IPS DF 4.7 (cell line): Measurements from ENCODE around the gene IFITM2.
"Not testable (repeated sequence)": the region's sequence is repeated elsewhere in the genome, so short reads cannot be mapped to it uniquely, and the experiment has no call there.

Source experiments
- DNase-seq: peaks from one replicate; pipeline ENCODE4 v3.0.0-alpha.2; 2013; ENCODE audit warnings: low spot score; ENCODE audit errors: extremely low read depth

Gene IFITM2

DNA sequence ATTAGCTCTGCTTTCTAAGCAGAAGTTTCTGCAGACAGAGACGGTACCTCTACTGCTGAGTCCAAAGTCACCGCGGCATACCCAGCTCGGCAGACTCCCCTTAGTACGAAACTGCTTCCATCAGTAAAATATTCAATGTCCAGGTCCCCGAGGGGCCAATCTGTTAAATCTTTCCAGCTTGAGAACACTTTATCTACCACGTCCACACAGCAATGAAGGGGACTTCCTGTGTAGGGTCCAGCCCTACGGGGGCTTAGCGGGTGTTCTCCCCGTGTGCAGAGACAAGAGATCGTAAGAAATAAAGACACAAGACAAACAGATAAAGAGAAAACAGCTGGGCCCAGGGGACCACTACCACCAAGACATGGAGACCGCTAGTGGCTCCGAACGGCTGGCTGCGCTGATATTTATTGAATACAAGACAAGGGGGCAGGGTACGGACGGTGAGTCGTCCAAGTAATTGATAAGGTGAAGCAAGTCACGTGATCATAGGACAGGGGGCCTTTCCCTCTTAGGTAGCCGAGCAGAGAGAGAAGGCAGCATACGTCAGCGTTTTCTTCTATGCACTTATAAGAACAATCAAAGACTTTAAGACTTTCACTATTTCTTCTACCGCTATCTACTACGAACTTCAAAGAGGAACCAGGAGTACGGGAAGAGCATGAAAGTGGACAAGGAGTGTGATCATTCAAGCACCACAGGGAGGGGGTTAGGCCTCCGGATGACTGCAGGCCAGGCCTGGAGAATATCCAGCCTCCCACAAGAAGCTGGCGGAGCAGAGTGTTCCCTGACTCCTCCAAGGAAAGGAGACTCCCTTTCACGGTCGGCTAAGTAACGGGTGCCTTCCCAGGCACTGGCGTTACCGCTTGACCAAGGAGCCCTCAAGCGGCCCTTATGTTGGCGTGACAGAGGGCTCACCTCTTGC lies 17.2 kb downstream of the IFITM2 start:
- DNase-seq: not testable (repeated sequence)

- no peak for DNase-seq
Measured at GRCh38 chr11:325796-326591, 18.4 kb downstream of the IFITM2 start.

DNA sequence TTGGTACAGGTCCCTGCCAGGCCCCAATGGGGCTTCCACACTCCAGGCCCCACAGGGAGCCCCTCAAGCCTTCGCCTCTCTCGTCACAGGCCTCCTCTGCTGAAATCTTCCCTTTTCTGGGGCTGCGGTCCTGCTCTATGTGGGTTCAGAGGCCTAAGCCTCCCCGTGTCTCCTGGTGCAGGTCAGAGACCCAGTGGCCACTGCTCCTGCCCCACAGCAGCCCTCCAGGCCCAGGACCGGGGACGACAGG lies 18.9 kb downstream of the IFITM2 start:
- DNase-seq: no peak

DNA sequence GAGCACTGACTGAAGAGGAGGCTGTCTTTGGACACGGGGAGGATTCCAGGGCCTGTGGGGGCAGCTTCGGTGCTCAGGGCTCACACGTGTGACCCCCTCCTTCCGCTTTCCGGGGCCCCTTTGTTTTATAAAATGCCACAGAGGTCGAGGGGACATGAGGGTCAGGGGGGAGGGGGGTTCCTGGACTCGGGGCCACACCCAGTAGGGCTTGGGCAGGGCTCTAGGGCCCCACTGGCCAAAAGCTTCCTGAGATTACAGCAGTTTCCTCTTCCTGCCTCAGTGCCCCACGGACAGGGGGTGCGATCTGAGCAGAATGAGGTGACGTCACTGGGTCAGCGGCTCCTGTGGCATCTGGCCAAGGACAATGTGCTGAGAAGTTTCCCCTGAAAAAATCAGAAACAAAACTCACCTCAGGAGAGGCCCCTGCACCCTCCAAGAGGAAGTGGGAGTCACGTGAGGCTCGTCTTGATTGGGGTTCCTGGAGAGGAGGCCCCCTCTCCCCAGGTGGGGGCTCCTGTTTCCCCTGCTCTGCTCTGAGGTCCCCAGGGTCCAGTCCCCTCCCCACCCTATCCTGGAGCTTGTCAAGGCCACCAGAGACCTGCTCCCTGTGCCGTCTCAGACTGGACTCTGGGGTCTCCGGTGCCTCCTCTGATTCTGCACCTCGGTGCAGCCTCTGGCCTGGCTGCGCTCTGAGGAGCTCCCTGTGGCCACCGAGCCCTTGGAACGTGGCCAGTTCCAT lies 19.4 kb downstream of the IFITM2 start:
- DNase-seq: no peak

GRCh38 chr11:327581-327923 lies 19.9 kb downstream of the IFITM2 start:
- no peak for DNase-seq

DNA sequence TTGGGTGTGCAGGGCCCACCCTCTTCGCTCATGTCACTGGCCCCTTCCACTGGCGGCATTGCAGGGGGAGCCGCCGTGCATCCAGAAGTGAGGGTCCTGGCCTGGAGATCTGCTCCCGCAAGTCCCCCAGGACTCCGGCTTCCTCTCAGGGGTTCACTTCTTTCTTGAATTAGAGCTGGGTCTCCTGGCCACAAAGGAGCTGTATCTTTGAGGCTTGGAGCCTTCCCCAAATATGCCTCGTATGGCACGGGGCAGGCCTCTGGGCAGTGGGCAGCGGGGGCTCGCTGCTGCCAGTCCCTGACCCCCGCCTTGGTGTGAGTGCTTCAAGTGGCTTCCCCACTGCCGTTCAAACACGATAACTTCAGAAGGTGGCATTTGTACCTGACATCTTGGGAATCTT lies 20.4 kb downstream of the IFITM2 start:
- DNase-seq: no peak

GRCh38 chr11:328516-329100 lies 21.0 kb downstream of the IFITM2 start:
- not testable (repeated sequence) for DNase-seq

- DNase-seq: no peak
Measured at GRCh38 chr11:329886-330253, 22.3 kb downstream of the IFITM2 start.

DNA sequence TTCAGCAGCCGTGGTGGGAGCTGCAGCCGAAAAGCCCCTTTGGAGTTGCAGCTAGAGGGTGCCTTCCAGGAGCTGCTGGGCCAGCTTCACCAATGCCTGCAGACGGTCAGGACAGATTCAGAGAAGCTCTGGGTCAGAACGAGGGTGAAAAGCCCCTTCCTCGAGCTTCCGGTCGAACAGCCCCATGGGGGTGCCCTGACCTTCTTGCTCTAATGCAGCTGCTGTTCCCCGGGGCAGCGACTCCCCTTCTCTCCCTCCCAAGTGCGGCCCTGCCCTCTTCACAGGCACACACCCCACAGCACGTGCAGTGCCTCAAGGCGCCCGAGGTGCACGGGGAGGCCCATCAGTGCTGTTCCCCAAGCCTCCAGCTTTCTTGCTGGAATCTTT lies 22.7 kb downstream of the IFITM2 start:
- DNase-seq: no peak

- DNase-seq: no peak
Measured at GRCh38 chr11:330694-331357, 23.2 kb downstream of the IFITM2 start.

- DNase-seq: no peak
Measured at GRCh38 chr11:331358-332060, 23.9 kb downstream of the IFITM2 start.

- DNase-seq: no peak
Measured at GRCh38 chr11:332651-333480, 25.2 kb downstream of the IFITM2 start.

GRCh38 chr11:333616-334263 lies 26.1 kb downstream of the IFITM2 start:
- DNase-seq: not testable (repeated sequence)

DNA sequence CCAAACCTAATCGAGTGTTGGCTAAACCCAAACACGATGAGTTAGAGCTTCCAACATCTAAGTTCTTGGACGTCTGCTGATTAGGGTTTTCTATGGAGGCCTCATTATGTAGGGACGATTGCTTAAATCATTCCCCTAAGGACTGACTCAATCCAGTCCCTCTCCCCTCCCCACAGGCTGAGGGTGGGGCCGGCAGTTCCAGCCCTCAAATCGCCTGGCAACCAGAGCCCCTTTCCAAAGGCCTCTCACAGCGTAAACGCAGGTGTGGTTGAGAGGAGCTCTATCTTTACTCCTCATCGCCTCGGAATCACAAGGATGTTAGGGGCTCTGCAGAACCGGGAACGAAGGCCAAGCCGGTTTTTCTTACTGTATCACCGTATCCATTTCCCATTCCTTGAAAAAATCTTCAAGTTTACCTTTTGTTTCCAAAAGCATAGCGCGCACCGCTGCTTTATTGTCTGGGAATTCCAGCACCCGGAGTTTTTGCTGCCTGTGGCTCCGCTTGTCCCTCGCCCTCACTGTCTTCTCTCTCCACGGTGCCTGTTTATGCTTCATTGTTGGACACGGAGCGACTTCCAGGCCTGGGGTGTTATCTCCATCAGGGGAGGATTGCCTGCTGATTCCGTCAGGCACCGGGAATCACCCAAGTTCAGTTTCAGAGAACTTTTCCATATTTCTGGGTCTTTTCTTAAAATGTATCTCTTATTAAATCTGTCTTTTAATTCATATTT lies 26.8 kb downstream of the IFITM2 start:
- no peak for DNase-seq

- DNase-seq: no peak
Measured at GRCh38 chr11:335779-336658, 28.4 kb downstream of the IFITM2 start.

- no peak for DNase-seq
Measured at GRCh38 chr11:336659-337198, 29.1 kb downstream of the IFITM2 start.

DNA sequence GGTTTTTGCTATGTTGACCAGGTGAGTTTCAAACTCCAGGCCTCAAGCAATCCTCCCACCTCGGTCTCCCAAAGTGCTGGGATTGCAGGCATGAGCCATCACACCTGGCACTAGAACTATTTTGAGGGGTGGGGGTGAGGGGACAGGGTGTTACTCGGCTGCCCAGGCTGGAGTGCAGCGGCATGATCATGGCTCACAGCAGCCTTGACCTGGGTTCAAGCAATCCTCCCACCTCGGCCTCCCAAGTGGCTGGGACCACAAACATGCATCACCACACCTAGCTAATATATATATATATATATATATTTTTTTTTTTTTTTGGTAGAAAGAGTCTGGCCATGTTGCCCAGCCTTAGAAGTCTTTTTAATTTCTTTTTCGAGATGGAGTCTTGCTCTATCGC lies 30.1 kb downstream of the IFITM2 start:
- no peak for DNase-seq
